HG03558 (cell line): ENCODE data around the gene MAN1A1.

ENCODE experiments used
- ATAC-seq: cut with Tn5 transposase; IDR thresholded peaks from one replicate; pipeline ENCODE4 v1.9.1; 2021; ENCODE audit warnings: moderate number of reproducible peaks; ENCODE audit not compliant: unreplicated experiment; ENCODE audit errors: extremely low read depth

Gene MAN1A1

GRCh38 chr6:119280668-119281067 is 68.9 kb downstream of the MAN1A1 start:
- no peak for ATAC-seq

- ATAC-seq = no peak
These were observed 69.5 kb downstream of the MAN1A1 start for GRCh38 chr6:119280080-119280479.

GRCh38 chr6:119278625-119279024 is 70.9 kb downstream of the MAN1A1 start:
- ATAC-seq = no peak

- ATAC-seq = no peak
These were observed 72.5 kb downstream of the MAN1A1 start for GRCh38 chr6:119277052-119277451.

GRCh38 chr6:119276211-119276610 is 73.3 kb downstream of the MAN1A1 start:
- ATAC-seq = no peak

- ATAC-seq = no peak
These were observed 75.4 kb downstream of the MAN1A1 start for GRCh38 chr6:119274197-119274595.

GRCh38 chr6:119273272-119274196 is 76.0 kb downstream of the MAN1A1 start:
- ATAC-seq = no peak

- no peak for ATAC-seq
These were observed 79.0 kb downstream of the MAN1A1 start for GRCh38 chr6:119270545-119270944.

- no peak for ATAC-seq
These were observed 80.1 kb downstream of the MAN1A1 start for GRCh38 chr6:119269266-119270103.

- ATAC-seq = no peak
These were observed 82.2 kb downstream of the MAN1A1 start for GRCh38 chr6:119267126-119267905.

GRCh38 chr6:119264854-119265397 is 84.6 kb downstream of the MAN1A1 start:
- ATAC-seq = no peak

- no peak for ATAC-seq
These were observed 86.9 kb downstream of the MAN1A1 start for GRCh38 chr6:119262612-119263011.

- ATAC-seq = no peak
These were observed 87.6 kb downstream of the MAN1A1 start for GRCh38 chr6:119261944-119262284.

GRCh38 chr6:119259027-119259426 is 90.5 kb downstream of the MAN1A1 start:
- ATAC-seq = peak; percentile 53

GRCh38 chr6:119257726-119258125 is 91.8 kb downstream of the MAN1A1 start:
- ATAC-seq = no peak

GRCh38 chr6:119256978-119257462 is 92.5 kb downstream of the MAN1A1 start:
- no peak for ATAC-seq

- ATAC-seq = no peak
These were observed 93.2 kb downstream of the MAN1A1 start for GRCh38 chr6:119256392-119256791.

- no peak for ATAC-seq
These were observed 94.1 kb downstream of the MAN1A1 start for GRCh38 chr6:119255492-119255891.

GRCh38 chr6:119250036-119250435 is 99.5 kb downstream of the MAN1A1 start:
- no peak for ATAC-seq

- ATAC-seq = no peak
These were observed 100.2 kb downstream of the MAN1A1 start for GRCh38 chr6:119249319-119249718.
